ENCODE measurements around the gene ZNF778. TPM values are rescaled to one million over a fixed set of nuclear protein-coding genes. Genes with fewer than 3 reads are reported as not detected.

Gene ZNF778
- total RNA-seq, 1 experiment from 2014 or later: 31.2 TPM

- TF ChIP-seq ZBTB43 (CRISPR knock-in tag; IDR thresholded peaks at IDR 0.05) (no peak), STAT6 (CRISPR knock-in tag; conservative IDR thresholded peaks at IDR 0.05; ENCODE audit: low read depth) (no peak), E2F5 (CRISPR knock-in tag; IDR thresholded peaks at IDR 0.05) (no peak), USF1 (CRISPR knock-in tag; IDR thresholded peaks at IDR 0.05) (peak; percentile 50; the same call in 1 of the 2 replicates), MXD4 (CRISPR knock-in tag; IDR thresholded peaks at IDR 0.05; ENCODE audit: borderline replicate concordance) (no peak), ZNF232 (CRISPR knock-in tag; IDR thresholded peaks at IDR 0.05) (0 out of 2 replicates have a peak, but pooled peaks have one; percentile 26), MAX (CRISPR knock-in tag; IDR thresholded peaks at IDR 0.05) (peak; percentile 96), FOXJ3 (CRISPR knock-in tag; IDR thresholded peaks at IDR 0.05; ENCODE audit: borderline replicate concordance) (no peak), CREM (CRISPR knock-in tag; IDR thresholded peaks at IDR 0.05) (no peak), ZNF219 (CRISPR knock-in tag; IDR thresholded peaks at IDR 0.05; ENCODE audit: borderline replicate concordance) (peak; percentile 50; the same call in 1 of the 2 replicates), ERG (CRISPR knock-in tag; IDR thresholded peaks at IDR 0.05) (no peak), NFE2L1 (CRISPR knock-in tag; IDR thresholded peaks at IDR 0.05) (peak; percentile 38; the same call in 1 of the 2 replicates), TP53 (CRISPR knock-in tag; IDR thresholded peaks at IDR 0.05) (no peak), FOXP1 (CRISPR knock-in tag; IDR thresholded peaks at IDR 0.05; ENCODE audit: borderline replicate concordance) (peak; percentile 79; the same call in 1 of the 2 replicates), ETV6 (CRISPR knock-in tag; IDR thresholded peaks at IDR 0.05) (peak; percentile 62; the same call in 1 of the 2 replicates), ZNF138 (CRISPR knock-in tag; conservative IDR thresholded peaks at IDR 0.05) (no peak), MLX (CRISPR knock-in tag; IDR thresholded peaks at IDR 0.05) (no peak), ZNF416 (CRISPR knock-in tag; IDR thresholded peaks at IDR 0.05) (no peak), TEAD4 (CRISPR knock-in tag; IDR thresholded peaks at IDR 0.05) (peak; percentile 72; the same call in 1 of the 2 replicates), CTCF (IDR thresholded peaks at IDR 0.05) (no peak), USF2 (CRISPR knock-in tag; IDR thresholded peaks at IDR 0.05) (no peak), NFYB (CRISPR knock-in tag; conservative IDR thresholded peaks at IDR 0.05; ENCODE audit: low read depth) (no peak), ATF6 (CRISPR knock-in tag; IDR thresholded peaks at IDR 0.05) (no peak), KAT7 (CRISPR knock-in tag; IDR thresholded peaks at IDR 0.05; ENCODE audit: borderline replicate concordance) (no peak), JUN (CRISPR knock-in tag; IDR thresholded peaks at IDR 0.05) (peak; percentile 51; the same call in 1 of the 2 replicates)
Observed at GRCh38 chr16:89256651-89257254, 39.2 kb downstream of the ZNF778 start (continued).
